ENCODE measurements around the gene DPYD.

DPYD gene

GRCh38 chr1:97784661-97785060 lies 136.2 kb downstream of the DPYD start:
- DNase-seq (ENCODE audit: low spot score) = no peak

DNA sequence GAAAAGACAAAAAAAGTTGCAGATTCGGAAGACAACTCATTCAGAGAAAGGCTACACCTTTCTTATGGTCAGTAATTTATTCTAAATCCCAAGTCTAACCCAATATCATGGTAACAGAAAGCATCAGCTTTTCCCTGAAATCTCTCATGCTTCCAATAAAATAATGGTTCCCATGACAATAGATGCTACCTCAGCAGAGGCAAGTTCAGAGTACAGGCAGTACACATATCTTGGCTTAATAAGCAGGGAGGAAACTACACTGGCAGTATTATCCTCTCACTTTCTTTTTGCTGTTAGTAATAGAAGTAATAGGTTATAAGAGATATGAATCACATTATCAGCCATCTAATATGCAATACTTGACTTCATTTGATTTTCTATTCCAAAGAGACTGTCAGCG lies 137.1 kb downstream of the DPYD start:
- DNase-seq (ENCODE audit: low spot score) = no peak

- DNase-seq (ENCODE audit: low spot score) = no peak
Observed at GRCh38 chr1:97781762-97782337, 139.0 kb downstream of the DPYD start.

GRCh38 chr1:97780884-97781283 lies 139.9 kb downstream of the DPYD start:
- DNase-seq (ENCODE audit: low spot score) = no peak

DNA sequence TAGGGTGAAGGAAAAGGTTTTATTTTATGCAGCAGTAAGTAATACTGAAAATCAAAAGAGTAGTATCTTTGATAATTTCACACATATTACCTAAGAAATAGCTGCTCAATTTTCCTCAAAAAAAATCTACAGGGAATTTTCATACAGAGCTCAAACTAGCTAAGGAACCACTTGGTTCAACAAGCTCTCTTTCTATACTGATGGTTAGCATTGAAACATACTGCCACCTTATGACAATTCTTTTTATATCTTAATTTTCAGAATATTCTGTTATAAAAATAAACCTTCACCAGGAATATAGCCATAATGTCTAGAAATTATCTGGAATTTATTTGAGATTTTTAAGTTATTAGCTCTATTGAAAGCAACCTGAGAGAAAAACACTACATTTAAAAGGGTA lies 142.1 kb downstream of the DPYD start:
- DNase-seq (ENCODE audit: low spot score) = no peak

- DNase-seq (ENCODE audit: low spot score) = no peak
Observed at GRCh38 chr1:97770376-97770775, 150.5 kb downstream of the DPYD start.

GRCh38 chr1:97767381-97767780 lies 153.5 kb downstream of the DPYD start:
- DNase-seq (ENCODE audit: low spot score) = no peak

GRCh38 chr1:97764991-97765390 lies 155.8 kb downstream of the DPYD start:
- DNase-seq (ENCODE audit: low spot score) = no peak

DNA sequence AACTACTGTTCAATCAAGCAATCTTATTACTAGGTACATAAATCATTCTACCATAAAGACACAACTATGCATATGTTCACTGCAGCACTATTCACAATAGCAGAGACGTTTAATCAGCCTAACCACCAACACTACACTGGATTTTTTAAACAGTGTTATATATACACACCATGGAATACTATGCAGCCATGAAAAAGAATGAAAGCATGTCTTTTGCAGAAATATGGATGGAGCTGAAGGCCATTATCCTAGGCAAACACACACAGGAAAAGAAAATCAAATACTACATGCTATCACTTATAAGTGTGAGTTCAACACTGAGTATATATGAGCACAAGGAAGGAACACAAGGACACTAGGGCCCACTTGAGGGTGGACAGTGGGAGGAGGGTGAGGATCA lies 159.2 kb downstream of the DPYD start:
- DNase-seq (ENCODE audit: low spot score) = no peak

GRCh38 chr1:97759078-97759477 lies 161.8 kb downstream of the DPYD start:
- DNase-seq (ENCODE audit: low spot score) = no peak

GRCh38 chr1:97758541-97759057 lies 162.2 kb downstream of the DPYD start:
- no peak for DNase-seq (ENCODE audit: low spot score)

GRCh38 chr1:97745912-97746311 lies 174.9 kb downstream of the DPYD start:
- DNase-seq (ENCODE audit: low spot score) = no peak

DNA sequence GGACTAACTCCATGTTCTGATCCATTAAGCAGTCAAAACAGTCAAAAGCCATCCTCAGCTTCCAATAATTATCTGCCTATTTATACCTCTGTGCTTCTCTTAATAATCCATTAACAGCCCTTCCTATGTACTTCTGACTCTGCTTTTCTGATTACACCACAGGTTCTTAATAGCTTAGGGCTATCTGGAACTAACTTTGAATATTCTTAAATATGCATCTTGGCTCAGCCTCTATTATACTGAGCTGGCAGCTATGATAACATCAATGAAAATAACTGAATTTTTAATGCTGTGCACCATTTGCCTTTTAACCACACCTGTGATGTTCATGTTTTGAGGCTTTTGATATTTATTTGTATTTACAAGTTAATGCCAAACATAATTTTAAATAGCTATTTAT lies 175.9 kb downstream of the DPYD start:
- DNase-seq (ENCODE audit: low spot score) = no peak

- no peak for DNase-seq (ENCODE audit: low spot score)
Observed at GRCh38 chr1:97743129-97743528, 177.7 kb downstream of the DPYD start.

DNA sequence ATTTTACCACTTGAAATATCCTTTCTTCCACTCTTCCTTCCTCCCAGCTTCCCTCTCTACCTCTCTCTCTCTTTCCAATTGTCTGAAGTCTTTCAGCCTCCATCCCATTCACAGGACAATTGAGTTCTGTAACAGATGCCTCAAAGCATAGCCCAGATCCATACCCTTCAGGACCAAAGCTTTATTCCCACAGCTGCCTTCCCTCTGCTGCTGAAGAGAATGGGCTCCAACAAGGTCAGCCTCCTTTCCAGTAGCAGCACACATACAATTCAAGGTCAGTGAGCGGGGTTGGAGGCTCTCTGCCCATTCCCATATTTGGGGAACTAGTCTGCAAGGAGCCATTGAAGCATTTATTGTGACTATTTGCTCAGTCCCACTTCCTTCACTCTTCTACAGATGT lies 179.9 kb downstream of the DPYD start:
- no peak for DNase-seq (ENCODE audit: low spot score)

DNA sequence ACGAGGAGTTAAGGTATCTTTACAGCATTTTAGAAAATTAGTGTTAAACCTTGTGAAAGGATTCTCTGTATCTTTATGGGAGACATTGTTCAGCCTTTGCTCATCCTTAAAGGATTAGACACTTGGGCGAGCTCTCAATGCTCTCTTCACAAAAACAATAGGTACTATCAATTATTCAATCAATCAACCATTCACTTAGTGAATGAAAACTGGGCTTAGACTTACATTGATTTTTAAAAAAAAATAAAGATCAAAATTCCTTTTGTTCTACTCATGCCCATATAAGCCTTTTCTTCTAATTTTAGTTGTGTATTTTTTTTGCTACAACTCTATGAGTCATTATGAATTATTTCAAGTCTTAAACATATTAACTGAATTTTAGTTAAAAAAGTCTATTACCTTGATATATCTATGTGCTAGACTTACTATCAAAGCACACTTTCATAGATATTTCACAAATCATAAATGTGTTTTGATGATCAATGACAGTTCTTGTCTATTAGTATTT lies 181.2 kb downstream of the DPYD start:
- no peak for DNase-seq (ENCODE audit: low spot score)

DNA sequence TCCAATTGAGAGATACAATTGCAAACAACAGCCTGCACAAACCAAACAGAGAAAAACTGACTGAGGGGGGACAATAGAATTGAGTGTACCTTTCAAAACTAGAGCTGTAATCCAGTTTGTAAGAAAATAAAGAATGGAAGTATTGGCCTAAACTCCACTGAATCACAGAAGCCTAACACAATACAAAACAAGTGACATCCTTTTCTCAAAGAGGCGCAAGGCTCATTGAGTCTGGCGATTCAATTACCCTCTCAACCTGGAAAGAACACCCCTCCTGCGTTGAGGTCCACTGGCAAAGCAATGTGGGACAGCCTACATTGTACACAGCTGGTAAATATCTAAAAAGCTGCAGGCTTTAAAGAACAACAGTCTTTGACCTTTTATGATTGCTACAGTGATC lies 182.6 kb downstream of the DPYD start:
- no peak for DNase-seq (ENCODE audit: low spot score)

GRCh38 chr1:97730271-97730670 lies 190.6 kb downstream of the DPYD start:
- DNase-seq (ENCODE audit: low spot score) = no peak

- no peak for DNase-seq (ENCODE audit: low spot score)
Observed at GRCh38 chr1:97728436-97728835, 192.4 kb downstream of the DPYD start.

DNA sequence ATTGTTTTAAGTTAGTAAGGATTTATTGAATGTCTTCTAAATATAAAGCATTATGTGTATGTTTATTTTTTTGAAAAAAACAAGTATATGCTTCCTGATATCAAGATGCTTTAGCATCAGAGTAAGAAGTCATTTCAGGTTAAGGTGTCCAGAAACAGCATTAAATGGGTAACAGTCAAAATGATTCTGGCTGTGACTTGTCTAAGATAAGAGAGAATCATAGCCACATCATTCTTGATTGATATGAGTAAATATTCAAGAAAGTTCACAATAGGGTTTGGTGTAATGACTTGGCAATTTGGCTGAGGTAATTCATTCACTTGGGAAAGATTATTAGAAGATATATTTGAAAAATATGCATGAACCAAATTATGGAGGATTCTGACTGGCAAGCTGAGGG lies 193.8 kb downstream of the DPYD start:
- DNase-seq (ENCODE audit: low spot score) = no peak

DNA sequence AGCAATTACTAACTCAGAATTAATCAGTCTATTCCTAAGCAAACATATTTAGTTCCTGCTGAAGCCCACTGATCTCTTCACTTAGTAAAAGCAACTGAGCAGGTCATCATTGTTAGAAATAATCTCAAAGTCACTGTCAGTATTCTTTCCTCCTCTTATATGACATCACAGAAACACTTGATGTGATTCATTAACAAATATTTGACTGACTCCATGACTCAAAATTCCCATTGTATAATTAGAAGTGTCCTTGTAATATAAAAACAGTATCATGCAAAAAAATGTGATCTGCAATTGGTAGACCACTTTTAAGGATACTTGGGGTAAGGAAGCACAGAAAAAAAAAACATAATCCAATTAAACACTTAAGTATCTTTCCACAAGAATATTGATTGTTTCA lies 194.4 kb downstream of the DPYD start:
- no peak for DNase-seq (ENCODE audit: low spot score)

GRCh38 chr1:97721221-97721620 lies 199.6 kb downstream of the DPYD start:
- no peak for DNase-seq (ENCODE audit: low spot score)

- DNase-seq (ENCODE audit: low spot score) = no peak
Observed at GRCh38 chr1:97712980-97713379, 207.9 kb downstream of the DPYD start.

DNA sequence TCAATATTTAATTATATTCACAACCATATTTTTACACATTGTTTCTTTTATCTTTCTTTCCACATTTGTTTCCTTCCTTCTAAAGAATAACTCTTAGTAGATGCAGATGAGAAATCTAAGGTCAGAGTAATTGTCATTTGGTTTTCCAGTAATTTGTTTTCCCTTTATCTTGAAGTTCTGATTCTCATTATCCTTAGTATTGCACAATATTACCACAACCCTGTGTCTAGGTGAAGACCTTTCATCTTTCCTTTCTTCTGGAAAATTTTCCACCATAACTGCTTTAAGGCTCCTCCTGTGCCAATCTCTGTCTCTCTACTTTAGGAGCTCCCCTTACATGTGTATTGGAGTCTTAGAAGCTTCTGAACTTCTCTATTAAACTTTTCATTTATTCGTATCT lies 209.0 kb downstream of the DPYD start:
- no peak for DNase-seq (ENCODE audit: low spot score)
